Neural cell (in vitro differentiated cells): ENCODE data around the gene MAP7D2.

Source experiments
- EZH2 ChIP-seq: fragments of 200-600, 300-800 bp; shearing (Covaris generic), sonication (generic); IDR thresholded peaks from 2 replicates; pipeline ENCODE4 v1.6.1; 2014; ENCODE audit warnings: antibody characterized with exemption, low read length, borderline replicate concordance, mild to moderate bottlenecking; ENCODE audit not compliant: insufficient read depth, poor library complexity, severe bottlenecking
- MXI1 ChIP-seq: fragments of 450-650 bp; conservative IDR thresholded peaks from 2 replicates; pipeline ENCODE4 v1.6.1; 2014; ENCODE audit warnings: antibody characterized with exemption, mild to moderate bottlenecking; ENCODE audit not compliant: poor library complexity, severe bottlenecking
- POLR2AphosphoS5 ChIP-seq: IDR thresholded peaks from 2 replicates; pipeline ENCODE4 v1.6.1; 2012
- SMC3 ChIP-seq: fragments of 450-650 bp; conservative IDR thresholded peaks from 2 replicates; pipeline ENCODE4 v1.6.1; 2014; ENCODE audit warnings: antibody characterized with exemption, mild to moderate bottlenecking, moderate library complexity; ENCODE audit not compliant: poor library complexity
- TAF1 ChIP-seq: IDR thresholded peaks from 2 replicates; pipeline ENCODE4 v1.6.1; 2012; ENCODE audit warnings: low read depth
- TF ChIP-seq, protein P1 (sequence below): fragments of 450-650 bp; IDR thresholded peaks from 2 replicates; pipeline ENCODE4 v1.5.1; 2014; ENCODE audit warnings: antibody characterized with exemption, mild to moderate bottlenecking, moderate library complexity; ENCODE audit not compliant: poor library complexity, severe bottlenecking
- TF ChIP-seq, protein P2 (sequence below): IDR thresholded peaks from 2 replicates; pipeline ENCODE4 v1.6.1; 2012; ENCODE audit warnings: borderline replicate concordance

GRCh38 chrX:20118065-20118824 lies 1.5 kb upstream of the MAP7D2 start:
- TF ChIP-seq, protein P1, sequence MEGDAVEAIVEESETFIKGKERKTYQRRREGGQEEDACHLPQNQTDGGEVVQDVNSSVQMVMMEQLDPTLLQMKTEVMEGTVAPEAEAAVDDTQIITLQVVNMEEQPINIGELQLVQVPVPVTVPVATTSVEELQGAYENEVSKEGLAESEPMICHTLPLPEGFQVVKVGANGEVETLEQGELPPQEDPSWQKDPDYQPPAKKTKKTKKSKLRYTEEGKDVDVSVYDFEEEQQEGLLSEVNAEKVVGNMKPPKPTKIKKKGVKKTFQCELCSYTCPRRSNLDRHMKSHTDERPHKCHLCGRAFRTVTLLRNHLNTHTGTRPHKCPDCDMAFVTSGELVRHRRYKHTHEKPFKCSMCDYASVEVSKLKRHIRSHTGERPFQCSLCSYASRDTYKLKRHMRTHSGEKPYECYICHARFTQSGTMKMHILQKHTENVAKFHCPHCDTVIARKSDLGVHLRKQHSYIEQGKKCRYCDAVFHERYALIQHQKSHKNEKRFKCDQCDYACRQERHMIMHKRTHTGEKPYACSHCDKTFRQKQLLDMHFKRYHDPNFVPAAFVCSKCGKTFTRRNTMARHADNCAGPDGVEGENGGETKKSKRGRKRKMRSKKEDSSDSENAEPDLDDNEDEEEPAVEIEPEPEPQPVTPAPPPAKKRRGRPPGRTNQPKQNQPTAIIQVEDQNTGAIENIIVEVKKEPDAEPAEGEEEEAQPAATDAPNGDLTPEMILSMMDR, result no peak
- TF ChIP-seq, protein P2, sequence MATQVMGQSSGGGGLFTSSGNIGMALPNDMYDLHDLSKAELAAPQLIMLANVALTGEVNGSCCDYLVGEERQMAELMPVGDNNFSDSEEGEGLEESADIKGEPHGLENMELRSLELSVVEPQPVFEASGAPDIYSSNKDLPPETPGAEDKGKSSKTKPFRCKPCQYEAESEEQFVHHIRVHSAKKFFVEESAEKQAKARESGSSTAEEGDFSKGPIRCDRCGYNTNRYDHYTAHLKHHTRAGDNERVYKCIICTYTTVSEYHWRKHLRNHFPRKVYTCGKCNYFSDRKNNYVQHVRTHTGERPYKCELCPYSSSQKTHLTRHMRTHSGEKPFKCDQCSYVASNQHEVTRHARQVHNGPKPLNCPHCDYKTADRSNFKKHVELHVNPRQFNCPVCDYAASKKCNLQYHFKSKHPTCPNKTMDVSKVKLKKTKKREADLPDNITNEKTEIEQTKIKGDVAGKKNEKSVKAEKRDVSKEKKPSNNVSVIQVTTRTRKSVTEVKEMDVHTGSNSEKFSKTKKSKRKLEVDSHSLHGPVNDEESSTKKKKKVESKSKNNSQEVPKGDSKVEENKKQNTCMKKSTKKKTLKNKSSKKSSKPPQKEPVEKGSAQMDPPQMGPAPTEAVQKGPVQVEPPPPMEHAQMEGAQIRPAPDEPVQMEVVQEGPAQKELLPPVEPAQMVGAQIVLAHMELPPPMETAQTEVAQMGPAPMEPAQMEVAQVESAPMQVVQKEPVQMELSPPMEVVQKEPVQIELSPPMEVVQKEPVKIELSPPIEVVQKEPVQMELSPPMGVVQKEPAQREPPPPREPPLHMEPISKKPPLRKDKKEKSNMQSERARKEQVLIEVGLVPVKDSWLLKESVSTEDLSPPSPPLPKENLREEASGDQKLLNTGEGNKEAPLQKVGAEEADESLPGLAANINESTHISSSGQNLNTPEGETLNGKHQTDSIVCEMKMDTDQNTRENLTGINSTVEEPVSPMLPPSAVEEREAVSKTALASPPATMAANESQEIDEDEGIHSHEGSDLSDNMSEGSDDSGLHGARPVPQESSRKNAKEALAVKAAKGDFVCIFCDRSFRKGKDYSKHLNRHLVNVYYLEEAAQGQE, result no peak
- TF ChIP-seq POLR2AphosphoS5 (no peak), TAF1 (no peak), MXI1 (no peak), SMC3 (no peak), EZH2 (no peak)
